Stimulated activated CD4-positive, alpha-beta T cell treated with anti-CD3 and anti-CD28 coated beads, Interleukin-2, amount 100 ng/mL, for 48 hours (primary cell): ENCODE data around the gene SCN1B.
"Not testable (repeated sequence)": the region's sequence is repeated elsewhere in the genome, so short reads cannot be mapped to it uniquely, and the experiment has no call there.

ENCODE experiments used
- DNase-seq, 2 donors: peaks; one replicate each; pipeline ENCODE4 v3.0.0-alpha.2; 2020

The SCN1B gene

GRCh38 chr19:35021016-35021415 lies 9.3 kb upstream of the SCN1B start:
- no peak for DNase-seq

GRCh38 chr19:35021596-35021995 lies 8.7 kb upstream of the SCN1B start:
- no peak for DNase-seq

GRCh38 chr19:35022460-35022859 lies 7.8 kb upstream of the SCN1B start:
- DNase-seq, result no peak

GRCh38 chr19:35023428-35023827 lies 6.8 kb upstream of the SCN1B start:
- no peak for DNase-seq

- no peak for DNase-seq
These were observed 6.2 kb upstream of the SCN1B start for GRCh38 chr19:35024095-35024494.

- DNase-seq, result no peak
These were observed 4.3 kb upstream of the SCN1B start for GRCh38 chr19:35025969-35026368.

- no peak for DNase-seq
These were observed 3.9 kb upstream of the SCN1B start for GRCh38 chr19:35026418-35026817.

GRCh38 chr19:35027009-35027408 lies 3.3 kb upstream of the SCN1B start:
- no peak for DNase-seq

GRCh38 chr19:35027851-35028599 lies 2.2 kb upstream of the SCN1B start:
- no peak for DNase-seq

GRCh38 chr19:35028600-35028885 lies 1.7 kb upstream of the SCN1B start:
- DNase-seq, result not testable (repeated sequence)

- not testable (repeated sequence) for DNase-seq
These were observed 964 bp upstream of the SCN1B start for GRCh38 chr19:35029275-35029736.

- no peak for DNase-seq
These were observed 473 bp upstream of the SCN1B start for GRCh38 chr19:35029737-35030256.

GRCh38 chr19:35031072-35031881 lies 1.0 kb downstream of the SCN1B start:
- no peak for DNase-seq

GRCh38 chr19:35032356-35032865 lies 2.1 kb downstream of the SCN1B start:
- no peak for DNase-seq

- no peak for DNase-seq
These were observed 3.1 kb downstream of the SCN1B start for GRCh38 chr19:35033067-35034004.

- DNase-seq, result no peak
These were observed 3.8 kb downstream of the SCN1B start for GRCh38 chr19:35034005-35034502.

GRCh38 chr19:35034588-35035382 lies 4.5 kb downstream of the SCN1B start:
- DNase-seq, result no peak

GRCh38 chr19:35037716-35038622 lies 7.7 kb downstream of the SCN1B start:
- DNase-seq, result no peak

GRCh38 chr19:35038623-35039512 lies 8.6 kb downstream of the SCN1B start:
- DNase-seq, result no peak
